ENCODE data around the gene HOXB7. TPM values are rescaled to one million over a fixed set of nuclear protein-coding genes. Genes with fewer than 3 reads are reported as not detected.

The HOXB7 gene
- total RNA-seq, 1 donor from 2014 or later, result 0.64 TPM

DNA sequence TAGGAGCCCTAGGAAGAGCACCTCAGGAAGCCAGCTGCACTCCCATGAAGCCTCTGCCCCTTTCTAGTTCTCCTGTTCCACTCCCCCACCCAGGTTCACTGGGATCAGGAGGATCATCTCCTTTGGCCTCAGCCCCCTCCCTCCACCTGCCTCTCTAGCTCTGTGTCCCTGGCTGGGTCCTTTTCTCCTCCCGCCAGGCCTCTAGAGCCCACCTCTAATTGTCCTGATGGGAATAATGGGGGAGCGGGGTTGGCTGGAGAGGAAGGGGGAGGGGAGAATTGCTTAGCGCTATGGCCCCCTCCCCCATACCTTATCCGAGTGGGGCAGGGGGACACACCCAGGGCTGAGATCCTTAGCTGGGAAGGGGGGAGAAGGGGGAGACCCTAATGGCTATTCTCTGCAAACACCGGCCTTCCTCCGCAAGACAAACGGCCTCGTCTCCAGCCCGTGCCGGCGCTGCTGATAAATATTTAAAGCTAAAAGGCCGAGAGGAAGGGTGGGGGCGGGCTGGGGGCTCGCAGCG, 997 bp downstream of the HOXB7 start:
- TF ChIP-seq, protein P1, sequence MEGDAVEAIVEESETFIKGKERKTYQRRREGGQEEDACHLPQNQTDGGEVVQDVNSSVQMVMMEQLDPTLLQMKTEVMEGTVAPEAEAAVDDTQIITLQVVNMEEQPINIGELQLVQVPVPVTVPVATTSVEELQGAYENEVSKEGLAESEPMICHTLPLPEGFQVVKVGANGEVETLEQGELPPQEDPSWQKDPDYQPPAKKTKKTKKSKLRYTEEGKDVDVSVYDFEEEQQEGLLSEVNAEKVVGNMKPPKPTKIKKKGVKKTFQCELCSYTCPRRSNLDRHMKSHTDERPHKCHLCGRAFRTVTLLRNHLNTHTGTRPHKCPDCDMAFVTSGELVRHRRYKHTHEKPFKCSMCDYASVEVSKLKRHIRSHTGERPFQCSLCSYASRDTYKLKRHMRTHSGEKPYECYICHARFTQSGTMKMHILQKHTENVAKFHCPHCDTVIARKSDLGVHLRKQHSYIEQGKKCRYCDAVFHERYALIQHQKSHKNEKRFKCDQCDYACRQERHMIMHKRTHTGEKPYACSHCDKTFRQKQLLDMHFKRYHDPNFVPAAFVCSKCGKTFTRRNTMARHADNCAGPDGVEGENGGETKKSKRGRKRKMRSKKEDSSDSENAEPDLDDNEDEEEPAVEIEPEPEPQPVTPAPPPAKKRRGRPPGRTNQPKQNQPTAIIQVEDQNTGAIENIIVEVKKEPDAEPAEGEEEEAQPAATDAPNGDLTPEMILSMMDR (IDR thresholded peaks at IDR 0.05; ENCODE audit: partially characterized antibody, unreplicated experiment), result no peak
- Mint-ChIP-seq H3K4me3 (ENCODE audit: unreplicated experiment) (no peak overlapping the region), H3K36me3 (ENCODE audit: unreplicated experiment) (no peaks in the 10 kb centered on the region), H3K27me3 (ENCODE audit: unreplicated experiment) (peaks cover 54% of the 10 kb centered on the region), H3K4me1 (ENCODE audit: low read depth, unreplicated experiment) (peaks cover 3% of the 10 kb centered on the region), H3K27ac (ENCODE audit: unreplicated experiment) (no peak overlapping the region), H3K9me3 (ENCODE audit: unreplicated experiment) (peaks cover 18% of the 10 kb centered on the region)
- DNase-seq, result no peak

DNA sequence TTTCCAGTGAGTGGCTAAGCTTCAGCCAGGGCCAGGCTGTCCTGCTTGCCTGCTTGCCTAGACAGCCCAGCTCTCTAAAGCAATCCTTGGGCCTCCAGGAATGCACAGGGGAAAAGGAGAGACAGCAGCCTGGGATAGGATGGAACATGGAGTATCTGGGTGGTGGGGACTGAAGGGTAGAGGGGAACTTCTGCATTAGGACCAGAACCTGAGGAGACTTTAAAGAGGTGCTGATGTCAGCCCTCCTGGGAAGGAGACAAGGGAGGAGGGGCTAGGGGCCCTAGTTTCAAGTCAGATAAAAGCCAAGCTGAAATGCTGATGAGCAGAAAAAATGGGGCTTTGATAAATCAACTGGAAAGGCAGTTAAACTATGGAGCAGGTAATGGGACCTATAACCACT, 1.8 kb downstream of the HOXB7 start:
- H3K27me3 Mint-ChIP-seq (ENCODE audit: unreplicated experiment), result peaks cover 49% of the 10 kb centered on the region
- peaks cover 3% of the 10 kb centered on the region for H3K4me1 Mint-ChIP-seq (ENCODE audit: low read depth, unreplicated experiment)
- TF ChIP-seq, protein P1 (IDR thresholded peaks at IDR 0.05; ENCODE audit: partially characterized antibody, unreplicated experiment), result no peak
- DNase-seq, result no peak
- no peak overlapping the region for H3K4me3 Mint-ChIP-seq (ENCODE audit: unreplicated experiment)
- no peaks in the 10 kb centered on the region for H3K36me3 Mint-ChIP-seq (ENCODE audit: unreplicated experiment)
- peaks cover 23% of the 10 kb centered on the region for H3K9me3 Mint-ChIP-seq (ENCODE audit: unreplicated experiment)
- no peak overlapping the region for H3K27ac Mint-ChIP-seq (ENCODE audit: unreplicated experiment)

DNA sequence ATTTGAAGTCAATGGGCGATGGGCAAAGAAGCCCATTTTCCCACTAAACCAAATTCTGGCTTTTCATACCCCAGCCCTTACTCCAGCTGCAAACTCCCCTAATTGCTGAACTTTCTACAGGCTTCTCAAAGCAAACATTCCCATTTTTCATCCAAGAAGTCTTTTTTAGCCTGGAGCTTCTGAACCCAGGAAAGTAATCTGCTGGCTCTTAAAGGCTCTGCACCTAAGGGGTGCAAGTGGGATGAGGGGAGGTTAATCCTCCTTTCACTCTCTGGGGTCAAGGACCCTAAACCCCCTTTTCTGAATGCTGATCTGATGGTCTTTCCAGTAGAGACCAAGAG, 2.4 kb downstream of the HOXB7 start:
- DNase-seq, result no peak
- Mint-ChIP-seq H3K4me1 (ENCODE audit: low read depth, unreplicated experiment) (peaks cover 2% of the 10 kb centered on the region), H3K27me3 (ENCODE audit: unreplicated experiment) (peaks cover 50% of the 10 kb centered on the region), H3K4me3 (ENCODE audit: unreplicated experiment) (no peak overlapping the region), H3K9me3 (ENCODE audit: unreplicated experiment) (peaks cover 23% of the 10 kb centered on the region), H3K27ac (ENCODE audit: unreplicated experiment) (no peak overlapping the region), H3K36me3 (ENCODE audit: unreplicated experiment) (no peaks in the 10 kb centered on the region)
- TF ChIP-seq, protein P1 (IDR thresholded peaks at IDR 0.05; ENCODE audit: partially characterized antibody, unreplicated experiment), result no peak

DNA sequence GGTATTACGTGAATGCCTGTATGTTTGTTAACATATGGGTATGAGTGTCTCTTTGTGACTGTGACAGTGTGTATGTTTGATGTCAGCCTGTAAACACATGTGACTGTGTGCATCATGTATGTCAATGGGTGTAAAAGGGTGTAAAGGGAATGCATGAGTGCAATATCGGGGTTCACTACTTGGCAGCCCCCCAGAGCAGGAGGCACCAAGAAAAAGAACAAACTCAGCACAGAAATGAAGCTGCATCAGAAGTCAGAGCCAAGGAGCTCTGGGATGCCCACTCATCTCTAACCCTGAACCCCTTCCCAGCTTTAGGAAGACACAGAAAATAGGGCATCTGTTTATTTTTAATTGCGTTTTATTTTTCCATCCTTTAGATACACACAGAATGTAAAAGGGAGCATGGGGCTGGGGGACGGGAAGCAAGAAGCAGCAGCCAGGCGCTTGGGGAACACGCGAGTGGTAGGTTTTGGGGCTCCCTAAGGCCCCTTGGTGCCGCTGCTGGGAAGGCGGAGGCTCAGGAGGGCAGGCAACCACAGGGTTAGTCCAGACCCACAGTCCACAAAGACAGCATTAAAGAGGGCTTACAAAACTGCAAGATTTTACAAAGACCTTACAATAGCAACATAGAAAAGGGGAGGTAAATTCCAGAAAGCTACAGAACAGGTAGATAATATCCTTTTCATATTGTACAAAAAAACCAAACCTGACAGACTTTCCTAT, 3.8 kb downstream of the HOXB7 start:
- no peak for DNase-seq
- no peaks in the 10 kb centered on the region for H3K36me3 Mint-ChIP-seq (ENCODE audit: unreplicated experiment)
- H3K4me3 Mint-ChIP-seq (ENCODE audit: unreplicated experiment), result no peak overlapping the region
- TF ChIP-seq, protein P1 (IDR thresholded peaks at IDR 0.05; ENCODE audit: partially characterized antibody, unreplicated experiment), result no peak
- peaks cover 29% of the 10 kb centered on the region for H3K9me3 Mint-ChIP-seq (ENCODE audit: unreplicated experiment)
- H3K27me3 Mint-ChIP-seq (ENCODE audit: unreplicated experiment), result peaks cover 53% of the 10 kb centered on the region
- H3K27ac Mint-ChIP-seq (ENCODE audit: unreplicated experiment), result no peak overlapping the region
- no peaks in the 10 kb centered on the region for H3K4me1 Mint-ChIP-seq (ENCODE audit: low read depth, unreplicated experiment)
